H1 (cell line): ENCODE results near the gene EPHA6. TPM values are rescaled to one million over a fixed set of nuclear protein-coding genes. Genes with fewer than 3 reads are reported as not detected.

Experiments used
- CREB1 ChIP-seq: IDR thresholded peaks from 2 replicates; pipeline ENCODE4 v1.6.1; 2012; ENCODE audit warnings: inconsistent platforms
- CTCF ChIP-seq, 3 experiments: IDR thresholded peaks; 1 replicate in 2 of 3; 2 replicates in 1 of 3; pipeline versions ENCODE4 v1.5.1 to v1.6.1; 2011; ENCODE audit warnings: low read length in 3 of 3, mild to moderate bottlenecking in 3 of 3, inconsistent platforms in 2 of 3, low read depth in 1 of 3, moderate library complexity in 1 of 3; ENCODE audit not compliant: insufficient read depth in 1 of 3; ENCODE audit errors: control extremely low read depth in 1 of 3
- HDAC6 ChIP-seq: IDR thresholded peaks from one replicate; pipeline ENCODE4 v1.7.1; 2012; ENCODE audit warnings: low read depth, mild to moderate bottlenecking, inconsistent platforms, low read length, moderate library complexity
- JUND ChIP-seq: IDR thresholded peaks from 2 replicates; pipeline ENCODE4 v1.6.1; 2011; ENCODE audit warnings: mild to moderate bottlenecking, improper control_type of control experiment, low read length
- NRF1 ChIP-seq: IDR thresholded peaks from 2 replicates; pipeline ENCODE4 v1.6.1; 2011; ENCODE audit warnings: mild to moderate bottlenecking, low read depth, low read length, improper control_type of control experiment
- RXRA ChIP-seq: IDR thresholded peaks from 2 replicates; pipeline ENCODE4 v1.6.1; 2011; ENCODE audit warnings: low read depth, mild to moderate bottlenecking, low read length, moderate library complexity; ENCODE audit not compliant: insufficient read depth
- ZNF274 ChIP-seq: IDR thresholded peaks from 2 replicates; pipeline ENCODE4 v1.7.0; 2012; ENCODE audit warnings: low read length, borderline replicate concordance; ENCODE audit errors: extremely low read depth
- polyA plus RNA-seq, 7 experiments: library from polyadenylated mRNA; depleted of rRNA in 3 of 7; stranded (reverse) in 5 of 7; unstranded in 2 of 7; fragments of >200 nt in 5 of 7; fragments of 200-250 nt in 2 of 7; gene quantifications; 1 replicate in 5 of 7; 2 replicates in 1 of 7; 4 replicates in 1 of 7; pipeline versions ENCODE4 v1.2.1 to v1.2.3, GENCODE V29; 2011 to 2013; ENCODE audit warnings: missing spikeins in 2 of 7, mixed read lengths in 2 of 7
- total RNA-seq: library from RNA; stranded (reverse); fragmentation: NEBNext Ultra II Directional; extraction: Animal tissue kit (Norgen Biotek cat#: 25700); gene quantifications from 2 replicates; pipeline ENCODE4 v1.2.1, GENCODE V29; 2021
- TF ChIP-seq, protein P1 (sequence below): fragments of 300-600 bp; sonication (generic); IDR thresholded peaks from 2 replicates; pipeline ENCODE4 v1.7.1; 2012; ENCODE audit warnings: low read length, moderate library complexity, mild to moderate bottlenecking, inconsistent platforms; ENCODE audit not compliant: insufficient replicate concordance
- TF ChIP-seq, protein P2 (sequence below): IDR thresholded peaks from 2 replicates; pipeline ENCODE4 v1.6.1; 2012; ENCODE audit warnings: inconsistent platforms

Gene EPHA6
- total and polyA plus RNA-seq, 2 of the 8 experiments (the other 6 are each of a cell fraction or from before 2014, with no cell fraction given), result 0.83 to 3.2 TPM

- TF ChIP-seq, protein P1, sequence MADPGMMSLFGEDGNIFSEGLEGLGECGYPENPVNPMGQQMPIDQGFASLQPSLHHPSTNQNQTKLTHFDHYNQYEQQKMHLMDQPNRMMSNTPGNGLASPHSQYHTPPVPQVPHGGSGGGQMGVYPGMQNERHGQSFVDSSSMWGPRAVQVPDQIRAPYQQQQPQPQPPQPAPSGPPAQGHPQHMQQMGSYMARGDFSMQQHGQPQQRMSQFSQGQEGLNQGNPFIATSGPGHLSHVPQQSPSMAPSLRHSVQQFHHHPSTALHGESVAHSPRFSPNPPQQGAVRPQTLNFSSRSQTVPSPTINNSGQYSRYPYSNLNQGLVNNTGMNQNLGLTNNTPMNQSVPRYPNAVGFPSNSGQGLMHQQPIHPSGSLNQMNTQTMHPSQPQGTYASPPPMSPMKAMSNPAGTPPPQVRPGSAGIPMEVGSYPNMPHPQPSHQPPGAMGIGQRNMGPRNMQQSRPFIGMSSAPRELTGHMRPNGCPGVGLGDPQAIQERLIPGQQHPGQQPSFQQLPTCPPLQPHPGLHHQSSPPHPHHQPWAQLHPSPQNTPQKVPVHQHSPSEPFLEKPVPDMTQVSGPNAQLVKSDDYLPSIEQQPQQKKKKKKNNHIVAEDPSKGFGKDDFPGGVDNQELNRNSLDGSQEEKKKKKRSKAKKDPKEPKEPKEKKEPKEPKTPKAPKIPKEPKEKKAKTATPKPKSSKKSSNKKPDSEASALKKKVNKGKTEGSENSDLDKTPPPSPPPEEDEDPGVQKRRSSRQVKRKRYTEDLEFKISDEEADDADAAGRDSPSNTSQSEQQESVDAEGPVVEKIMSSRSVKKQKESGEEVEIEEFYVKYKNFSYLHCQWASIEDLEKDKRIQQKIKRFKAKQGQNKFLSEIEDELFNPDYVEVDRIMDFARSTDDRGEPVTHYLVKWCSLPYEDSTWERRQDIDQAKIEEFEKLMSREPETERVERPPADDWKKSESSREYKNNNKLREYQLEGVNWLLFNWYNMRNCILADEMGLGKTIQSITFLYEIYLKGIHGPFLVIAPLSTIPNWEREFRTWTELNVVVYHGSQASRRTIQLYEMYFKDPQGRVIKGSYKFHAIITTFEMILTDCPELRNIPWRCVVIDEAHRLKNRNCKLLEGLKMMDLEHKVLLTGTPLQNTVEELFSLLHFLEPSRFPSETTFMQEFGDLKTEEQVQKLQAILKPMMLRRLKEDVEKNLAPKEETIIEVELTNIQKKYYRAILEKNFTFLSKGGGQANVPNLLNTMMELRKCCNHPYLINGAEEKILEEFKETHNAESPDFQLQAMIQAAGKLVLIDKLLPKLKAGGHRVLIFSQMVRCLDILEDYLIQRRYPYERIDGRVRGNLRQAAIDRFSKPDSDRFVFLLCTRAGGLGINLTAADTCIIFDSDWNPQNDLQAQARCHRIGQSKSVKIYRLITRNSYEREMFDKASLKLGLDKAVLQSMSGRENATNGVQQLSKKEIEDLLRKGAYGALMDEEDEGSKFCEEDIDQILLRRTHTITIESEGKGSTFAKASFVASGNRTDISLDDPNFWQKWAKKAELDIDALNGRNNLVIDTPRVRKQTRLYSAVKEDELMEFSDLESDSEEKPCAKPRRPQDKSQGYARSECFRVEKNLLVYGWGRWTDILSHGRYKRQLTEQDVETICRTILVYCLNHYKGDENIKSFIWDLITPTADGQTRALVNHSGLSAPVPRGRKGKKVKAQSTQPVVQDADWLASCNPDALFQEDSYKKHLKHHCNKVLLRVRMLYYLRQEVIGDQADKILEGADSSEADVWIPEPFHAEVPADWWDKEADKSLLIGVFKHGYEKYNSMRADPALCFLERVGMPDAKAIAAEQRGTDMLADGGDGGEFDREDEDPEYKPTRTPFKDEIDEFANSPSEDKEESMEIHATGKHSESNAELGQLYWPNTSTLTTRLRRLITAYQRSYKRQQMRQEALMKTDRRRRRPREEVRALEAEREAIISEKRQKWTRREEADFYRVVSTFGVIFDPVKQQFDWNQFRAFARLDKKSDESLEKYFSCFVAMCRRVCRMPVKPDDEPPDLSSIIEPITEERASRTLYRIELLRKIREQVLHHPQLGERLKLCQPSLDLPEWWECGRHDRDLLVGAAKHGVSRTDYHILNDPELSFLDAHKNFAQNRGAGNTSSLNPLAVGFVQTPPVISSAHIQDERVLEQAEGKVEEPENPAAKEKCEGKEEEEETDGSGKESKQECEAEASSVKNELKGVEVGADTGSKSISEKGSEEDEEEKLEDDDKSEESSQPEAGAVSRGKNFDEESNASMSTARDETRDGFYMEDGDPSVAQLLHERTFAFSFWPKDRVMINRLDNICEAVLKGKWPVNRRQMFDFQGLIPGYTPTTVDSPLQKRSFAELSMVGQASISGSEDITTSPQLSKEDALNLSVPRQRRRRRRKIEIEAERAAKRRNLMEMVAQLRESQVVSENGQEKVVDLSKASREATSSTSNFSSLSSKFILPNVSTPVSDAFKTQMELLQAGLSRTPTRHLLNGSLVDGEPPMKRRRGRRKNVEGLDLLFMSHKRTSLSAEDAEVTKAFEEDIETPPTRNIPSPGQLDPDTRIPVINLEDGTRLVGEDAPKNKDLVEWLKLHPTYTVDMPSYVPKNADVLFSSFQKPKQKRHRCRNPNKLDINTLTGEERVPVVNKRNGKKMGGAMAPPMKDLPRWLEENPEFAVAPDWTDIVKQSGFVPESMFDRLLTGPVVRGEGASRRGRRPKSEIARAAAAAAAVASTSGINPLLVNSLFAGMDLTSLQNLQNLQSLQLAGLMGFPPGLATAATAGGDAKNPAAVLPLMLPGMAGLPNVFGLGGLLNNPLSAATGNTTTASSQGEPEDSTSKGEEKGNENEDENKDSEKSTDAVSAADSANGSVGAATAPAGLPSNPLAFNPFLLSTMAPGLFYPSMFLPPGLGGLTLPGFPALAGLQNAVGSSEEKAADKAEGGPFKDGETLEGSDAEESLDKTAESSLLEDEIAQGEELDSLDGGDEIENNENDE, result no peak
- TF ChIP-seq NRF1 (no peak), ZNF274 (no peak), HDAC6 (no peak), CTCF (IDR thresholded peaks at IDR 0.05; ENCODE audit: control extremely low read depth in 1 of 3, insufficient read depth in 1 of 3, low read depth in 1 of 3, low read length in 3 of 3) (no peak), JUND (no peak), RXRA (no peak), CREB1 (no peak)
- TF ChIP-seq, protein P2, sequence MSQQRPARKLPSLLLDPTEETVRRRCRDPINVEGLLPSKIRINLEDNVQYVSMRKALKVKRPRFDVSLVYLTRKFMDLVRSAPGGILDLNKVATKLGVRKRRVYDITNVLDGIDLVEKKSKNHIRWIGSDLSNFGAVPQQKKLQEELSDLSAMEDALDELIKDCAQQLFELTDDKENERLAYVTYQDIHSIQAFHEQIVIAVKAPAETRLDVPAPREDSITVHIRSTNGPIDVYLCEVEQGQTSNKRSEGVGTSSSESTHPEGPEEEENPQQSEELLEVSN, result no peak
Observed at GRCh38 chr3:97772926-97773325, 958.5 kb downstream of the EPHA6 start (continued).
